GM18861 (cell line): Measurements from ENCODE around the gene FAM124A.

Experiments used
- ATAC-seq: cut with Tn5 transposase; IDR thresholded peaks from one replicate; pipeline ENCODE4 v1.9.1; 2021; ENCODE audit not compliant: unreplicated experiment

FAM124A gene

DNA sequence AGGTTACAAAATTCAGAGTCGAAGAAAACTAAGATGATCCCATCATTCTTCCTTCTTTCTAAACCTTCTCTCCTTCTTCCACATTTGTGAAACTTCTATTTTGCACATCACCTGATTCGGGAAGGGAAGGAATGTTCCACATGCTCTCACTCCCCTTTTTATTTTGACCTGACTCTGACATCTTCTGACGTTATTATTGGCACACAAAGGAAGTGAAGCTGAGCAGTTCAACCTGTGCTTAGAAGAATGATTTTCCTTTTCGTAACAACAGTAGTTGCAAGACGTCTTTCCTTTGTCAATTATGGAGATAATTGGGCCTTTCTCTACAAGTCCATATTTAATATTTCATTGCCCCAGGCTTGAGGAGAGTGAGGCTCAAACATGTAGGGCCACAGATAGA is 18.0 kb downstream of the FAM124A start:
- no peak for ATAC-seq

DNA sequence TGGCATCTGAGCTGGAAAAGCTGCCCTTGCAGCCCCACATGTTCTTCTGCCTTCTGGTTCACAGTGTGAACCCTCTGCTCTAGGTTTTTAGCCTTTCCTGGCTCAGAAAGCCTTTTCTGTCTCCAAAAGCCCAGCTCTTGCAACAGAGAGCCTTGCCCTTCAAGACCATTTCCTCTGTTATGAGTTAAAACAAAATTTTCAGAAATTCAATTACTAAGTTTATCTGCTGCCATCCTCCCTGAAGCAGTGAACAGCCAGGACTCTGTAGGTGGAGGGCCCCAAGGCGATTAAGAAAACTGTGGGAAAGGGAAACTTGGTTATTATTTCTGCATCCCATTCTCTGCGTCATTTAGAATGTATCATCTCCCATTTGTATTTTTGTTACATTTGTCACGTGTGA is 18.8 kb downstream of the FAM124A start:
- no peak for ATAC-seq

DNA sequence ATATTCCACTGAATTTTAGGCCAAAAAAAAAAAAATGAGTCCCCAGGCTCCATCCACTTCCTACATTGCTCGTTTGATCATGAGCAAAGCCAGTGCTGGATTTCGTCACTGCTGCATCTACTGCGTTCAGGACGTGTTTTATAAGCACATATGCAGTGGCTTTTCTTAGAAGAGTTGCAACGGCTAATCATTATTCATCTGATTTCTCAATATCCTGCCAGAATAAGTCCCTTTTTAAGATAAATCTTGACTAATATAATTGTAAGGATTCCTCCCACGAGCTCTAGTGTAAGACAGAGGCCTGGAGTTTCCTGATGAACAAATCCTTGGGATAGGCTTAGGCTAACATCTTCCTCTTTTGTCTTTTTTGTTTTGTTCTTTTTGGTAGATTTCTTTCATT is 19.5 kb downstream of the FAM124A start:
- ATAC-seq: no peak

DNA sequence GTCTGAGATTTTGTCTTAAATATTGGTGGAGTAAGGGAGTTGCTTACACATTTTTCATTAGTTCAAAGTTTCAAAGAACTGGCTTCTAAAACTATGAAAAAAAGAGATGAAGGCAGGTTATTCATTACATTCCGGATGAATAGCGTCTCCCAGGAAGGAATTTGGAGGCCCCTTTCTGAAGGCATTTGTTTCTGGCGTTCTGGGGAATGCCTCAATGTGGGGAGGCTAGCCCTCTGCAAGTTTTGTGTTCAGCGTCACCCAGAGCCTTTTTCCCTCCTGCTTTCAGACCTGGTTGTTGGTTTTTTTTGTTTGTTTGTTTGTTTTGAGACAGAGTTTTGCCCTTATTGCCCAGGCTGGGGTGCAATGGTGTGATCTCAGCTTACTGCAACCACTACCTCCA is 21.0 kb downstream of the FAM124A start:
- no peak for ATAC-seq

DNA sequence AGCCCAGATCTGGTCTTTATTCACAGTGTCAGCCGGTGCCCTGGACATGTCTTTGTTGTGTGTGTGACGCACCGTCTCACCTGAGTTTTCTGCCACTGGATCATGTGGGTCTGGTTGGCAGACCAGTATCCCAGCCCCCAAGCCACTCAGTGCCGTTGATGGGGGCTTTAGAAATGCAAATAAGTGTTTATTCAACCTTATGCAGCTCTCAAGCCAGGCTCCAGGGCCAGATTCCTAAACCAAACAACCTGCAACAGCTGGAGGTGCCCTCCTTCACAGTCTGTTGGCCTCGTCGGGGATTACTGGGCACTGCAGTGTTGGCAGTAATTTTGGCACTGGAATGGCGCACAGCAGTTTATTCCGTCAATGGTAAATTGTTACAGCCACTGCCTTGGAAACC is 21.6 kb downstream of the FAM124A start:
- no peak for ATAC-seq

DNA sequence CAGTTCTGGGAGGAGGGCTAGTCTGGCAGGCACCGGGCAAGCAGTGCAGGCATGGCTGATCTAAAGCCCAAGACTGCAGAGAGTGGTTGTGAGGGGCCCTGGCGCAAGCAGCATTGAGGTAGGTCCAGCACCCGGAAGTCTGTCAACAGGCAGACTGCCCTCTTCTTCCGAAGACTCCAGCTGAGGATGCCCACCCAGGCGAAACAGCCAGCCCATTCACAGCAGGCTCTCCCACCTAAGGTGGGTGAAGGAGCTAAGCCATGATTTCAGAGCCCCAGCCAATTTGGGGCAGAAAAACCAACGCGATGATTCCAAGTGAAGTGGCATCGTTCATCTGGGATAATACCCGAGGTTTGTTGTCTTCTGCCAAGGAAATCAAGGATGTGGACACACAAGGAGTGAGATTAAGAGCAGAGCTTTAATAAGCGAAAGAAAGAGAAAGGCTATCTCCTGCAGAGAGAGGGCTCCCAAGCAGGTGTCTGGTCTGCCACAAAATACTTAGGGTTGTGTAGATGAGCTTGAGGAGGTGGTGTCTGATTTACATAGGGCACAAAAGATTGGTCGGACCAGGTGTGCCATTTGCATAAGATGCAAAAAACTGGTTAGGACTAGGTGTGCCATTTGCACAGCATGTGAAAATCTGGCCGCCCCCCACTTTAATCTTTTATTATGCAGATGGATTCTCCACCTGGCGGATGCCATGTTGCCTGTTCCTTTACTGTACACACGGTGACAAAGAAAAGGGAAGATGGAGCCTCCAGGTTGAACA is 22.6 kb downstream of the FAM124A start:
- no peak for ATAC-seq

DNA sequence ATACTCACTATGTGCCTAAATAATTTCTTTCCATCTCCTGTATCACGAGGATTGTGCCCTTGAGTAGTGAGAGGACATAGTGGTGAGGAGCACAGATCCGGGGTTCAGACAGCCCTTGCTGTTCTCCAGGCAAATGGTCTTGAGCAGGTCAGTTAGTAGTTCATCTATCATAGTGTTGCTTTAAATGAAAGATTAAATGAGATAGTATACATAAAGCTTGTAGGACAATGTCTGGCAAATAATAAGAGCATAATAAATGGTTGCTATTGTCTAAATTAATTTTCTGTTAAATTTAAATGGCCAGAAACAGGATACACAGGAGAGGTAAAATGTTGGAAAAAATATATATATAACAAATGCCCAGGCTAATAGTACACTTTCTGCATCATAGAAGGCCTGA is 23.4 kb downstream of the FAM124A start:
- no peak for ATAC-seq

DNA sequence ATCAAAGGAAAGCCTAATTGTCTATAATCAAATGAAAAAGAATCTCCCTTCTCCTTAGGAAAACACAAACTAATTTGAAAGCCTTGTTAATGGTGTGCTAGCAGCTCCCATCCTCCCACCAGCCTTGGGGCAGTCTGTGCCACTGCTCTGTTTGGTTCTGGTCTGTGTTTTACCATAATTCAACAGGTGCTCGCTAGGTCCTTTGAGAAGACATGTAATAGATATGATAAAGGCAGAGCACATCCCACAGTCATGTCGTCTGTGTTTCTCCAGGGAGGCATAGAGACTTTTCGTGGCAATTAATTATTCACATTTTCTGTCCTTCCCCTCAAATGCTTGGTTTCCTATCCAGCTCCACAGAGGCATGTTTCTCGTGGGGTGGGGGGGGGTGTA is 23.8 kb downstream of the FAM124A start:
- ATAC-seq: no peak

DNA sequence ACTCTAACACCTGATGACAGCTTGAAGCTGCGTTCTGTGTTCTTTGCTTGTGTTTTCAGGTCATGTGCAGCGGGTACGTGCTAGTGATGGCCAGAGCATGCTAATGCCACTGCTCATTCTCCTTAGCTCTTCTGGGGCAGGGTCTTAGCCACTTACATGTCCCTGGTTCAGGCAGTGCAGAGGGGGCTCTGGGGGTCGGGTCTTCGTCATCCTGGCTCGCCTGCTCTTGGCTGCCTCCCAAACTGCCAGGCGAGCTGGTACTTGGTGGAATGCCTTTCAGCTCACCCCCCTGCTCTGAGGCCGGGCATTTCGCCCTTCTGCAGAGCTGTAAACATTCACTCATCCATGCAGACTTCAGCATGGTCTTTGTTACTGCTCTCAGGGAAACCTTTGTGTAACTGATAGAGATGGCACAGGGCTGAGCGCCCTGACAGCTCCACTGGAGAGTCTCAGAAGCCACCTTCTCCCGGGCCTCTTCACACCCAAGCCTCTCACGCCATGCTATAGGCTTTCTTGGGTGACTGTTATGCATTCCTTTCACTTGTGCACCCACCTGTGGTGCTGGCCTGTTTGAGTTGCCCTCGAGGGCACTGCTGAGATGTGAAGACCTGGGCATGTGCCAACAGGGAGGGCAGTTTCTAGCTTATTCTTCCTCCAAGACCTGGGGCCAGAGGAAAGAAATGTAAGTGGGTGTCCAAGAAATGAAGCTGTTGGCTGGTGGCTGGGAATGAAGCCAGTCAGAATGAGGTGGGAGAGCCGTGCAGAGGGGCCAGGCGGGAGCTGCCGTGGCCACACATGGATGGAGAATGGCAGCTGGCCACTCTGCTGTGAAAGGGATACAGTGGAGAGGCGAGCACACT is 24.4 kb downstream of the FAM124A start:
- no peak for ATAC-seq

DNA sequence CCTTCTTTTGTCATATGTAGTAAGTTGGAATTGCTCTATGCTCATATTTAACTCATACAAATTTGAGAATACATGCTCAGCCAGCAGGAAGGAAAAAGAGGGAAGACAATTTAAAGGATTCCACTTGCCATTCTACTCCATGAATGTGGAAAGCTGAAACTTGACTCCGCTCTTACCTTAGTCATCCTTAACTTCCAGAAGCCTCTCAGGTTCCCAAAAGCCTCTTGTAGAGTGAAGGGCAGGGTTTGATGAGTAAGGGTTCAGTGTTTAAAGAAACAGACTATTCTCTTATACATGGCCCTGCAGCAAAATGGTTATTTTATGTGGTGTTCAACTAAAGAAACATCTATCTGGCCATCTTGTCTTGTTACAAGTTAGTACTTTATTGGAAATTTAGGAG is 27.1 kb downstream of the FAM124A start:
- no peak for ATAC-seq

DNA sequence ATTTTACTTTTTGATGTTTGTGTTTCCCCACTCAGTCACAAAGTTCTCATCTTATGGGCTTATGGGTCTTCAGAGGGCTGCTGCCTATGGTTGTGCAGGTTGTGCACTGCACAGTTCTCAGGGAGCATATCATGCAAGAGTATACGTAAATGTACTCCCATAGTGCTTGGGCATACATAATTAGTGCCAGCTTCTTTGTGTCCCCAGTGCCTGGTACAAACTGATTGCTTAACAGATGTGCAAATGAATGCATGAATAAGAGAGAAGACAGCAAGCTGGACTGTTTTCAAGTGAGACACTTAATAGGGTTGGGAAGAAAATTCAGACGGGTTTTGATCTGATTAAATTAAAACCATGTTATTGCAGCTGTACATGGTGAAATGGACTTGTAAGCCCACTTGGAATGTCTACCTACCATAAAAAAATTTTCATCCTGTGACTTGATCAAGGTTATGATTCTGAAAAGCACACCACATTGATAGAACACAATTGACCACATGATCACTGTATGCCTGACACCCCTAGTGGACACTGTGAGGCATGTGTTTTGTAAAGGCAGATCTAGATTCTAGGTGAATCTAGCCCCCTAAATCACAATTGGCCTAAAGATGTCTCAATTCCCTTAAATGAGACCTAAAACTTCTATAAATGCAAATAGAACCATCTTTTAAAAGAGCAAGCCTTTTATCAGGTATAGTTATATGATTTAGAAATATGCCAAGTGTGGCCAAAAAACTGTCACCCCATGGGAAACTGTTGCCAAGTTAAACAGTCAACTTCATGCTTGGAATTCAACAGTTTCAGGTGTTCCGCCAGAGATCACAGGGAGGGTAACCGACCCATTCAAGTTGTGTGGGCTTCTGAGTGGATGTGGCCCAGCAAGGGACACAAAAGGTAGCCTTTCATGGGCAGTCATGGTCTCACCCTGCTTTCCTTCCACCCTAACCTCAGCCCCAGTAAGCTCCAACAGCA is 27.9 kb downstream of the FAM124A start:
- ATAC-seq: no peak

DNA sequence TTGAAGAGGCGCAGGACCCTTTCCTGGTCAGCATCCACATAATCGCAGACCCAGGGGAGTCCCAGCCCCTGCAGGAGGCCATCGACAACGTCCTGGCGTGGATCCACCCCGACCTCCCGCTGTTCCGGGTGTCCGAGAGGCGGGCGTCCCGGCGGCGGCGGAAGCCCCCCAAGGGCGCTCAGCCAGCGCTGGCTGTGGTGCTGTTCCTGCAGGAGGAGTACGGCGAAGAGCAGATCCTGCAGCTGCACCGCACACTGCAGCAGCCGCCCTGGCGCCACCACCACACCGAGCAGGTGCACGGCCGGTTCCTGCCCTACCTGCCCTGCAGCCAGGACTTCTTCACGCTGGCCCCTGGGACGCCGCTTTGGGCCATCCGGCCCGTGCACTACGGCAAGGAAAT is 29.3 kb downstream of the FAM124A start:
- no peak for ATAC-seq

DNA sequence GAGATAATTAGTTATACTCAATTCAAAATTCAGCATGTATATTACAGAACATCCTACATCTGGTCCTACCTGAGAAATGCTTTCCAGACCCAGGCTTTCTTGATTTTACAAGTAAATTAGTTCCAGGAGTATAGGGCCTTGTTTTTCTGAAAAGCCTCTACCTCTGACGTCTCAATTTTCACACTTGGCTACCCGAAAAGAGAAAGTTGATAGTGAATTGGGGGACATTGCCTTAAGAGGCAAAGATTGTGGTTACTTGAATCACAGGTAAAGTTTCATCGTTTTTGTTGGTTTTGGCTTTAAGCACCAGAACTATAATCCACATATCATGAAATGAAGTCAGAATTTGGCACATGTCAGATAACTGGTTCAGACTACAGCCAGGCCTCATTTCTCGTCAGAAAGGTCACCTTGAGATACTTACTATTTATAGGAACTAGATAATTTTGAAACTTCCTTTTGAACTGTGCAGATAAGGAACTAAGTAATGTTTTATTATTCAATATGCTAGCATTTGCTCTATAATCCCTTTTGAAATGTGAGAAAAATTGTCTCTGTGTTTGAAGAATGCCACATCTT is 30.8 kb downstream of the FAM124A start:
- ATAC-seq: no peak

DNA sequence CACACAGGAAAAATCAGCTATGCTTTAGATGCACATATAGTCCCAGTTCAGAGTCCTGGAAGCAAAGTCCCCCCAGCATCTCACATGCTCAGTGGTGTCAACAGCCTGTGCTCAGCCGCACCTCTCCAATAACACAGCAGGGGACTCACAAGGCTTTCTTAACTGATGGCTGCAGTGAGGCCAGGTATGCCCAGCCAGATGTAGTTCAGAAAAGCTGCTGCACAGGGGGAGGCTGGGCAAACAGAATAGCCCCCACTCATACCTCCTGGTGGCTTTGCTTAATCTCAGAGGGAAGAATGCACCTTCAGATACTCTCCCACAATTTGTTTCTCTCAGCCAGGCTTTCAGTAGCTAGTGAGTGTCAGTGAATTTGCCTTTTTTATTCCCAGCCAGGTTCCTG is 33.4 kb downstream of the FAM124A start:
- no peak for ATAC-seq

DNA sequence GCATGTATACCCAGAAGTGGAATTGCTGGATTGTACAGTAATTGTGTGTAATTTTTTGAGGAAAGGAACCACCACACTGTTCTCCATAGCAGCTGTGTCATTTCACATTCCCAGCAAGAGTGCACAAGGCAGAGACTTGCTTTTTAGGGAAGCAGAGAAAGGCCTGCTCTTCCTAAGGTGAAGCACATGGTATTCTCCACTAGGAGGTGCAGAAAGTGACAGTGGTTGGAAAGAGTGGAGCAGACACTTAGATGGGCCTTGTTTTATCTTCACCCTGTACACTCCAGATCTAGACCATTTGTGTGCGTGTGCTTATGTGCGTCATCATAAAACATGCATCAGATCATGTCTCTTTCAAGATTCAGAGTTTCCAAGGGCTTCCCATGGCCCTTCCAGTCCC is 35.0 kb downstream of the FAM124A start:
- no peak for ATAC-seq

DNA sequence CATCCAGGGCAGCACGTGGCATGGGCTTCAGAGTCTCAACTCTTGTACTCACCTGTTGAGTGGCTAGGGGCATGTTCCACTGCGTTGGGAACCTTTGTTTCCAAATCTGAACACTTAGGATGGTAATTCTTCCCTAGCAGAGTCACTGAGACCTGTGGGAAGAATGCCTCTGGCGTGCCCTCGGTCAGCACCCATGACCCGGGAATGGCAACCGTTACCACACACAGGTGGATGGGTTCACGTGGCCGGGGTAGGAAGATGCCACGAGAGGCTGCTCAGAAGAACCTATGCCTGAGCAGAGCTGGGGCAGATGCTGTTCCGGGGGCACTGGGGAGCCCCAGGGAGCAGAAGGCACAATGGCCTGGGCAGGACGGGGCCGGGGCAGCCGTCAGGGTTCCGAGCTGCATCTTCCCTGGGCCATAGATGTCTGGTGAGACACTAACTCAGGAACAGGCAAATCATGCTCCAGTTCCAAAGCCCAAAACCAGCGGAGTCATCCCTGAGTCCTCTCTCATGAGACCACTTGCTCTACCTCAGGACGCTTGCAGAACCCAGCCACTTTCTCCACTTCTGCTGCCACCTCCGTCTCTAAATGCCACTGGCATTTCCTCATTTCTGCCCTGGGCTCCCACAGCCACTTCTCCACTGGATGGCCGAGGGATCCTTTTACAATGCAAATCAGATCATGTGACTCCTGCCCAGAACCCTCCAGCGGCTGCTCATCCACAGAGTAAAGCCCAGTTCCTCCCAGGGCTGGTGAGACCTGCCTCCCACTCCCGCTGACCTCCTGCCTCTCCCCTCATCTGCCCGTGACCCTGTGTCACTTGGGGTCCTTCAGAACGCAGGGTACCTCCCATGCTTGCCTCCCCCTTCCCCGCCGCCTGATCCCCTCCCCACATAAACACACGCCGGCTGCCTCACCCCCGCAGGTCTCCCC is 36.7 kb downstream of the FAM124A start:
- ATAC-seq: no peak

DNA sequence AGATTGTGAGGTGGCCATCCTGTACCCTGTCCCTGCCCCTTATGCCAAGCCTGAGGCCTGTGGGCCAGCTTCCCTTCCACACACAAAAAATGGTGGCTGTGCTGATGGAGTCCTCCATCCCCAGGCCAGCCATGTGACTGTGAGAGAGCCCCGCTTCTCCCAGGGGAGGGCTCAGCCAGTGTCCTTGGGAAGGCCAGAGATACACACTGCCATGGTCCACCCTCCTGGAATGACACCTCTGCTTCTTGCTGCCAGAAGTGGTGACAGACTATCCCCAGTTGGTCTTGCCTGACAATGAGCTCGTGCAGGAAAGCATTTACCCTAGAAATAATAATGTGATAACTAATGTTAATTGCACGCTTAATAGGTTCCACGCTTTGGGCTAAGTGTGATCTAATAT is 38.0 kb downstream of the FAM124A start:
- no peak for ATAC-seq

DNA sequence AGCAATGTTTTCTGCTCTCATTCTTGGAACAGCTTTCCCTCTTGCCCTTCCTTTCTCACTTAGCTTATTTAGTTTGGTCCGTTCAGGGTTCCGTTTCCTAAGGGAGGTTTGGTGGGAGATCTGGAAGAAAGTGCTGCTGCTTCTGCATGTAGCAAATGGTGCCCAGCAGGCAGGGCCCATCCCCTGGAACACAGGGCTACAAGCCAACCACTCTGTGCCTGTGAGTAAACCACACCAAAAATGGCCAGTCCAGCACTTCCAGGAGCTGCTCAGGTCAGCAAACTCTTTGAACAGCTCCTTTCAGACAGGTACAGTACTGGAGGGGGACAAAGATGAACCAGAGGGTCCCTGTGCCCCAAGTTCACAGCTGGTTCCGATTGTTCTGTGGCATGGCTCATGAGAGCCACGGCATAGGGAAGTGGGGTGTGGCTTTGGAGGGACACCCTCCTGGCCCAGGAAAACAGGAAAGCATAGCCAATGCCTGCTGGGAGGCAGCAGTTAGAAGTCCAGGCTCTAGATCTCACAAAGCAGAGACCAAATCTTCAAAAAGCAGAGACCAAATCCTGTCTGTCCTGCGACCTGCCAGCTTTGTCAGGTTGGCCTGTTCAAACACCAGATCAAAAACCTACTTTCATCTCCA is 39.5 kb downstream of the FAM124A start:
- ATAC-seq: no peak

DNA sequence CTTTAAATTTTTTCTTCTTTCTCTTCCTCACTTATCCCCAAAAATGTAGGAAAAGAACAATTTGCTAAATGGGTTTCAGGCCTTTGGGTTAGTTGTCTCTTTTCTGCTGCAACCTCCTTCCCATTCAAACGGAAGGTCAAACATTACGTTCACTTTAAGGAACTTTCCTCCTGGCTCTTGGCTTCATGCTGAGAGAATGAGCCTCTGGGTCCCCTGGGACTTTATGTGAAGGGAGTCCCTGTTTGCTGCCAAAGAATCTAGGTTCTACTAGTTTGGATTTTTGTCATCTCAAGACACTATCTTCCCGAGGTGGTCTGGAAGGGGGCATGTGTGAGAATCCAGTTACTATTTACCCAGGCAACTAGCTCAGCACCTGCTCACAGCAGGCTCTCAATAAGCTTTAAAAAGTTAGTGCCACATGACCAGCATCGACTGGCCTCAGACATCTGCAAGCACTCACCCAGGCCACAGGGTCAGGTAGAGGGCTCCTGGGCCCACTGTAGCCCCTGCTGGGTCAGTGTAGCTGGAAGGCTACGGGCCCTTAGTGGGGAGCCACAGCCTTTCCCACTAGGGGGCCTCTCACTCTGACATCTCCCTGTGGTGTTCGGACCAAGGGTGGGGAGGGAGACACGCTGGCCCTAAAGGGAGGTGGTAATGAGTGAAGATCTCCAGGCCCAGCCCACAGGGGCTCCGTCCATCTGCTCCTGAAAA is 40.5 kb downstream of the FAM124A start:
- no peak for ATAC-seq
